ENCODE measurements around the gene EXOC3L4.
"Not testable (repeated sequence)": the region's sequence is repeated elsewhere in the genome, so short reads cannot be mapped to it uniquely, and the experiment has no call there.

EXOC3L4 gene
- total RNA-seq: 0 to 0.11 (median 0) reads per million in 9 experiments

DNA sequence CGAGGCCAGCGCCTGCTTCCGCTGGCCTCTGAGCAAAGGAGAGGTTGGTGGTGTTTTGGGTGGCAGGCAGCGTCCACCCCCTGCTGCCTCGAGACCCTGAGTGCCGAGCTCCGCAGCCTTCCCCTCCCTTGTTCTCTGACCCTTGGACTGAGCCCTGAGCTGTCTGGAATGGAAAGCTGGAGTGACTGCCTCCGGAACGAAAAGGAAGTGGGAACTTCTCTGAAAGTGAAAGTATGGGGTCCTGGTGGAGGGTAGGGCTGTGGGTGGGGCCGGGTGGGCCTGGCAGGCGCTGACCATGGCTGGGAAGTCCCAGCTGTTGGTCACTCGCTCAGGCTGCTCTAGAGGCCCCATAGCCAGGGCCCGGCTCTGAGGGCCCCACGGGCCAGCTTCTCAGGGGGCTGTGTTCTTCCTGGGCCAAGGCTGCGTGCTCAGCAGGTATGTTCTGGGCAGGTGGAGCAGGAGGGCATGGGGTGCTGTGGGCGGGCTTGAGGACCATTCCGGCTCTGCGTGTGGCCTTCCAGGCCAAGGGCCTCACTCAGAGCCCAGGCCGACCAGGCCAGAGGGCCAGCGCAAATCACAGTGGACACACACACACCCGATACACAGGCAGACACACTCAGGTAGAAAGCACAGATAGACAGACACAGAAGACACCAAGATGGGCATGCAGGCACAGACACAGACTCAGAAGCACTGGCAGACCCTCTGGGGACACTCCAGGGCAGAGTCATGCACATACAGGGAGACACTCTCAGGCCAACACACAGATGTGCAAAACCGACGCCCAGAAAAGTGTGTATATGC lies at the start of gene EXOC3L4:
Gene EXOC3L4, plus strand, starts transcription at position 320 of the 804 bp plus-strand sequence. CDS start 5,495 bp downstream, outside the sequence.
- H3K4me3 Mint-ChIP-seq: no peak within 1 kb of the TSS
- peaks cover 4 to 9% of the 10 kb centered on the region in 2 donors for H3K4me1 Mint-ChIP-seq (ENCODE audit: low read depth in 2 of 2)
- no peak for DNase-seq
- ATAC-seq (replicated peaks): no peak
- no peaks in the 10 kb centered on the region for H3K9me3 Mint-ChIP-seq
- H3K27me3 Mint-ChIP-seq: peaks cover 15 to 20% of the 10 kb centered on the region in 2 donors
- no peak within 1 kb of the TSS for H3K27ac Mint-ChIP-seq
- peaks cover 3% of the 10 kb centered on the region for H3K36me3 Mint-ChIP-seq (ENCODE audit: insufficient read depth)

DNA sequence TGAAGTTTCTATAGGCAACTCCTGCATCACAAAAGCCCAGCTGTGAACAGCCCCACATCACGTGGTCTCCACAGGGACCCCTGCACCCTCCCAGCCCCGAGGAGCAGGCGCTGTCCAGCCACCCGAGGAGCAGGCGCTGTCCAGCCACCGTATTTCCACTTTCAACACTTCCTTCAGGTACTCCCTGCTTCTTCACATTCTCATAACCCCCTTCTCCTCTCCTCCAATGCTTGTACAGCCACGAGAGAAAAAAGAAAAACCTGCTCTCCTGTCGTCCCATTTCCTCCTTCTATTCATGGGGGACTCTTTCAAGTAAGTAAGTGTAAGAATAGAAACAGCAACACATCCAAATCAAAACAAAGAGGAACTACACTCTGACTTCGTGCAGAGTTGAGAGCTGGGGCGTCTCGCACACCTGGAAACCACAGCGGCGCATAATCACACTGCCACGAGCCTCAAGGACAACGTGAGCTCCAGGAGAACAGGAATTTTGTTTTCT lies 49.1 kb upstream of the EXOC3L4 start:
- no peak overlapping the region for H3K27ac Mint-ChIP-seq
- DNase-seq (no peak), ATAC-seq (replicated peaks) (no peak)
- no peaks in the 10 kb centered on the region for H3K36me3 Mint-ChIP-seq (ENCODE audit: insufficient read depth)
- no peaks in the 10 kb centered on the region for H3K9me3 Mint-ChIP-seq
- H3K27me3 Mint-ChIP-seq: peaks cover 38 to 51% of the 10 kb centered on the region in 2 donors
- H3K4me3 Mint-ChIP-seq: no peak overlapping the region
- peaks cover 5 to 6% of the 10 kb centered on the region in 2 donors for H3K4me1 Mint-ChIP-seq (ENCODE audit: low read depth in 2 of 2)

DNA sequence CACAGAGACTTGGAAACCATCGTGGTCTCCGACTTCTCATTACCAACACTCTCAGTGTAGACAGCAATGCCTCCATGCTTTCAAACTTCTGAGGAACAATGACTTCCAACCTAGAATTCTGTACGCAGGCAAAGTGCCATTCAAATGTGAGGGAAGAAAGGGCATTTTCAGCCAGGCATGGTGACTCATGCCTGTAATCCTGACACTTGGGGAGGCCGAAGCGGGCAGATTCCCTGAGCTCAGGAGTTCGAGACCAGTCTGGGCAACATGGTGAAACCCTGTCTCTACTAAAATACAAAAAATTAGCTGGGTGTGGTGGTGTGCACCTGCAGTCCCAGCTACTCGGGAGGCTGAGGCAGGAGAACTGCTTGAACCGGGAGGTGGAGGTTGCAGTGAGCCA lies 47.1 kb upstream of the EXOC3L4 start:
- not testable (repeated sequence) for H3K9me3 Mint-ChIP-seq; H3K36me3 Mint-ChIP-seq (ENCODE audit: insufficient read depth); H3K27ac Mint-ChIP-seq; DNase-seq; H3K4me3 Mint-ChIP-seq; H3K4me1 Mint-ChIP-seq (ENCODE audit: low read depth in 2 of 2); ATAC-seq (replicated peaks)
- peaks cover 33 to 41% of the 10 kb centered on the region in 2 donors for H3K27me3 Mint-ChIP-seq

- Mint-ChIP-seq H3K4me1 (ENCODE audit: low read depth in 2 of 2) (peaks cover 0 to 2% of the 10 kb centered on the region in 2 donors), H3K9me3 (no peaks in the 10 kb centered on the region), H3K27ac (no peak overlapping the region), H3K27me3 (peaks cover 33 to 44% of the 10 kb centered on the region in 2 donors), H3K36me3 (ENCODE audit: insufficient read depth) (no peaks in the 10 kb centered on the region), H3K4me3 (no peak overlapping the region)
- DNase-seq (no peak), ATAC-seq (replicated peaks) (no peak)
Observed at GRCh38 chr14:103050935-103051334, 43.6 kb upstream of the EXOC3L4 start.

GRCh38 chr14:103052407-103052806 lies 42.1 kb upstream of the EXOC3L4 start:
- H3K4me1 Mint-ChIP-seq (ENCODE audit: low read depth in 2 of 2): peaks cover 2 to 10% of the 10 kb centered on the region in 2 donors
- H3K36me3 Mint-ChIP-seq (ENCODE audit: insufficient read depth): no peaks in the 10 kb centered on the region
- no peak overlapping the region for H3K4me3 Mint-ChIP-seq
- peaks cover 32 to 47% of the 10 kb centered on the region in 2 donors for H3K27me3 Mint-ChIP-seq
- H3K27ac Mint-ChIP-seq: no peak overlapping the region
- ATAC-seq (replicated peaks) (no peak), DNase-seq (no peak)
- H3K9me3 Mint-ChIP-seq: no peaks in the 10 kb centered on the region

- H3K9me3 Mint-ChIP-seq: no peaks in the 10 kb centered on the region
- H3K27me3 Mint-ChIP-seq: peaks cover 44 to 59% of the 10 kb centered on the region in 2 donors
Observed at GRCh38 chr14:103055695-103056094, 38.8 kb upstream of the EXOC3L4 start.

DNA sequence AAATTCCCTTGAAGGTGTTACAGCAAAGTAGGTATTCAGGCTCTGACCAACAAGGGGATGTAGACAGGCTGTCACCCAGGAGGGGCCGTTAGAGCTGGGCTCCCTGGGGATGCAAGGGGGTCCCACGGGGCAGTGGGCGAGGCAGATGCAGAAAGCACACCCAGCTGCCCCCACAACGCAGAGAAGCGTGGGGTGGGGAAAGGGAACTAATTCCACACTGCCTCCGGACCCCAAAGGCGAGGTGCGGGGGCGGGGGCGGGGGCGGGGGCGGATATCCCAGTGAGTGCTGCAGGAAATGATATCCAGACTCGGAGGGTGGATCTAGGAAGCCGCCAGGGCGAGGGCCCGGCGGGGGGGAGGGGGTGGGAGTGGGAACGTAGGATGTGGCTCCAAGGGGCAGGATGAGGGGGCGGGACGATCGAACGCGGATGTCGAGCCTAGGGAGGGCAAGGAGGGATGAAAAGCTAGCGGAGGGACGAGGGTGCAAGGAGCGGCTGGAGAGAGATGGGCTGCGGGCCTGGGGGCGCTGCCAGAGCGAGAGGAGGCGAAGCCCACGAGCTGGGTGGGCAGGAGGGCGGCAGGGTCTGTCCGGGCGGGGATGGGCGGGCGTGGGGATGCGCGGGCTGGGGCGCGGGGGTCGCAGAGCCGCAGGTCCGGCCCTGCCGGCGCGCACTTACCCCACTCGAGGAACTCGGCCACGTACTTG lies 38.0 kb upstream of the EXOC3L4 start:
- ATAC-seq (replicated peaks) (no peak), DNase-seq (no peak)
- H3K27ac Mint-ChIP-seq: no peak overlapping the region
- H3K4me3 Mint-ChIP-seq: peak overlapping the region; percentile 71 to 74
- H3K4me1 Mint-ChIP-seq (ENCODE audit: low read depth in 2 of 2): peaks cover 2 to 11% of the 10 kb centered on the region in 2 donors
- H3K36me3 Mint-ChIP-seq (ENCODE audit: insufficient read depth): no peaks in the 10 kb centered on the region
- H3K9me3 Mint-ChIP-seq: no peaks in the 10 kb centered on the region
- H3K27me3 Mint-ChIP-seq: peaks cover 44 to 59% of the 10 kb centered on the region in 2 donors

More at GRCh38 chr14:103055695-103056094, 38.8 kb upstream of the EXOC3L4 start:
- H3K4me3 Mint-ChIP-seq: peak overlapping the region; percentile 71 to 74
- H3K27ac Mint-ChIP-seq: no peak overlapping the region
- peaks cover 2 to 10% of the 10 kb centered on the region in 2 donors for H3K4me1 Mint-ChIP-seq (ENCODE audit: low read depth in 2 of 2)
- DNase-seq (no peak), ATAC-seq (replicated peaks) (no peak)
- no peaks in the 10 kb centered on the region for H3K36me3 Mint-ChIP-seq (ENCODE audit: insufficient read depth)

GRCh38 chr14:103057028-103057371 lies 37.5 kb upstream of the EXOC3L4 start:
- DNase-seq: no peak
- Mint-ChIP-seq H3K36me3 (ENCODE audit: insufficient read depth) (no peaks in the 10 kb centered on the region), H3K27ac (no peak overlapping the region), H3K4me3 (no peak overlapping the region), H3K27me3 (peaks cover 44 to 59% of the 10 kb centered on the region in 2 donors), H3K9me3 (no peaks in the 10 kb centered on the region), H3K4me1 (ENCODE audit: low read depth in 2 of 2) (peaks cover 2 to 13% of the 10 kb centered on the region in 2 donors)
- ATAC-seq (replicated peaks): peak; percentile 19

DNA sequence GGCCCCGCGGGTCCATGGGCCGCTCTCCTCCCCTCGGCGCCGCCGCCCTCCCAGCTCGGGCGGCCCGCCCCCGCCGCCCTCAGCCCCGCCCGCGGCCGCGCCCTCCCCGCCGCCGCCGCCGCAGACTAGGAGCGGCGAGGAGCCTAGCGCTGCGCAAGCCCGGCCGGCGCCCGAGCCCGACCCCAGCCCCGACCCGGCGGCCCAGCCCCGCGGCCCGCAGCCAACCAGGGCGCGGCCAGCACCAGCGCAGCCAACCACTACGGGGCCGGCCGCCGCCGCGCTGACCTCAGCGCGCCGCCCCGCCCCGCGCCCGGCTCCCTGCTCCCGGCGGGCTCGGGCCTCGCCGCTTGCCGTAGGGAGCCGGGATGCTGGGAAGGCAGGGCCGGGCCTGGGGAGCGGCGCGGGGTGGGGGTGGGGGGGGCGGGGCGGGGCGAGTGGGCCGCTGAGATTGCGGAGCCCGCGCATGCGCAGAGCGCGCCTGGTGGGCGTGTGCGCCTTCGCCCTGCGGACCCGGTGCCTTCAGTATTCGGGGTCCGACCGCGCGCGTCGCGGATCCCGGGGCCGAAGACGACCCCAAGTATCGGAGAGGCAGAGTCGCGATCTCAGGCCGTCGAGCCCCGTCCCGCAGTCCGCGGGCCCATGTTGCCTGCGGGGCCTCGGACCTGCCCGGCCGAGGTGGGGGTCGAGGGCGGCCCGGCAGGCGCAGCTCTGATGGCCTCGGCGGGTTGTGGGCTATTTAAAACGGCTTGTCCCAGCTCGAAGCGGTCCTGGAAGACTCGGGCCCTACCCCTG lies 37.0 kb upstream of the EXOC3L4 start, which contains the start of gene CDC42BPB:
Gene CDC42BPB, minus strand, starts transcription at position 178 of the 792 bp plus-strand sequence. CDS start 376 bp downstream, outside the sequence.
- H3K9me3 Mint-ChIP-seq: no peaks in the 10 kb centered on the region
- H3K27ac Mint-ChIP-seq: no peak within 1 kb of the TSS
- peak in 2 of 3 experiments; percentile 25 to 50 for DNase-seq
- ATAC-seq (replicated peaks): peak; percentile 89
- peaks cover 44 to 59% of the 10 kb centered on the region in 2 donors for H3K27me3 Mint-ChIP-seq
- H3K4me1 Mint-ChIP-seq (ENCODE audit: low read depth in 2 of 2): peaks cover 2 to 13% of the 10 kb centered on the region in 2 donors
- peak within 1 kb of the TSS; percentile 71 to 74 for H3K4me3 Mint-ChIP-seq
- H3K36me3 Mint-ChIP-seq (ENCODE audit: insufficient read depth): no peaks in the 10 kb centered on the region

DNA sequence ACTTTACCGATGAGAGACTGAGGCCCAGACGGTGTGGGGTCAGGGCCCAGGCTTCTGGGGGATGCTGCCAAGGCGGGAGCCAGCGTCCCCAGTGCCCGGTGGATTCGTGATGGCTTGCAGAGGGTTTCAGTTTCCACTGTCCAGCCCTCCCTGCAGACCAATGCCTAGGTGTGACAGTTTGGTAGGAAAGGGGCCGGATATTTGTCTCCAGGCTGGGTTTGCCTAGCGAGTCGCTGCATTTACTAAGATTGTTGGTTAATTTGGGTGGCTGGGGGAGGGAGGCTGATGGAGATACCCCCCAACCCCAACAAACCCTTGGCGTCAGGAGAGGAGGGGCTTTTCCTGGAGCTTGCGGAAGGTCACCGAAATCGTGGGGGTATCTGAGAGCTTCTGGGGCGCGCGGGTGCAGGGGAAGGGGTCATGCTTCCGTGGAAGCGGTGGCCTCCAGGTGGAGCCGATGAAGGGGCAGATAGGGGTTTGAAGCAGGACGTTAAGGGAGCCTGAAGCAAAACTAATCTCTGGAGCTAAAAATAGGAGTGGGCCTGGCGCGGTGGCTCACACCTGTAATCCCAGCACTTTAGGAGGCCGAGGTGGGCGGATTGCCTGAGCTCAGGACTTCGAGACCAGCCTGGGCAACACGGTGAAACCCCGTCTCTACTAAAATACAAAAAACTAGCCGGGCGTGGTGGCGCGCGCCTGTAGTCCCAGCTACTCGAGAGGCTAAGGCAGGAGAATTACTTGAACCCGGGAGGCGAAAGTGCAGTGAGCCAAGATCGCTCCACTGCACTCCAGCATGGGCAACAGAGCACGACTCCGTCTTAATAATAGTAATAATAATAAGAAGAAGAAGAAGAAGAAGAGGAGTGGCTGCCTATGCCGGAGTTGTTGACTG lies 36.1 kb upstream of the EXOC3L4 start:
- H3K9me3 Mint-ChIP-seq: no peaks in the 10 kb centered on the region

DNA sequence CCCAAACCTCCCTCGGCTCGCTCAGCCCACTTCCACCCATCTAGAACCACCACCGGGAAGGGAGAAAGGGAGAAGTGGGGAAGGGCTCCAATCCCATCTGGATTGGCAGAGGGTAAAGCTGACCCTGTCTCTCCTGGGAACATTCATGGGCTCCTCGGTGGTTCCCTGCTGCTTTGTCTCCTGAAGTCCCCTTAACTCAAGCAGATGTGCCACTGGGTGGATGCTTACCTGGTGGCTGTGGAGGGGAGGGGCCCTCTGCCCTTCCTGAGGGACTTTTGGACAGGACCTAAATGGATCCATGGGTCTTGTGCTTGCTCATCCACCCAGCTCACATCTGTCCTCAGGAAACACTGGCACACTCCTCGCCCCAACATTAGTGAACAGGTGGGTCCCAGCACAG lies 35.0 kb upstream of the EXOC3L4 start:
- Mint-ChIP-seq H3K27me3 (peaks cover 39 to 57% of the 10 kb centered on the region in 2 donors), H3K36me3 (ENCODE audit: insufficient read depth) (no peaks in the 10 kb centered on the region), H3K4me3 (no peak overlapping the region)

More for the DNA sequence above, 36.1 kb upstream of the EXOC3L4 start:
- peaks cover 2 to 13% of the 10 kb centered on the region in 2 donors for H3K4me1 Mint-ChIP-seq (ENCODE audit: low read depth in 2 of 2)
- peak overlapping the region; percentile 12 to 43 for H3K4me3 Mint-ChIP-seq
- ATAC-seq (replicated peaks): no peak
- no peaks in the 10 kb centered on the region for H3K36me3 Mint-ChIP-seq (ENCODE audit: insufficient read depth)
- DNase-seq: no peak
- H3K27ac Mint-ChIP-seq: no peak overlapping the region
- H3K27me3 Mint-ChIP-seq: peaks cover 44 to 54% of the 10 kb centered on the region in 2 donors

DNA sequence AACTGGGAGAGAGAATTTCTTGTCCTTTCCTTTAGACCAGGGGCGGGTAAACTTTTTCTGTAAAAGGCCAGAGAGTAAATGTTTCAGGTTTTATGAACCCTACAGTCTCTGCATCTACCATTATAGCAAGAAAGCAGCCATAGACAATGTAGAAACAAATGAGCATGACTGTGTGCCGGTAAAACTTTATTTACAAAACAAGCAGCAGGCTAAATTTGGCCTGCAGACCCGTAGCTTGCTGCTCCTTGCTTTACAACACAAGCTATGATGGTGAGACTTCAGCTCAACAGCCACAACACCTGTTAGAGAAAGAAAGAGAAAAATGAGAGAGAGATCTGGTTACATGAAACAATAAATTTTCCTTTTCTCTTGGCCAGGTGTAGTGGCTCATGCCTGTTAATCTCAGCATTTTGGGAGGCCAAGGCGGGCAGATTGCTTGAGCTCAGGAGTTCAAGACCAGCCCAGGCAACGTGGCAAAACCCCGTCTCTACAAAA lies 33.0 kb upstream of the EXOC3L4 start:
- H3K27me3 Mint-ChIP-seq: peaks cover 19 to 38% of the 10 kb centered on the region in 2 donors
- H3K4me3 Mint-ChIP-seq: no peak overlapping the region
- no peak for DNase-seq
- H3K27ac Mint-ChIP-seq: no peak overlapping the region
- no peaks in the 10 kb centered on the region for H3K36me3 Mint-ChIP-seq (ENCODE audit: insufficient read depth)
- ATAC-seq (replicated peaks): no peak
- H3K9me3 Mint-ChIP-seq: no peaks in the 10 kb centered on the region
- H3K4me1 Mint-ChIP-seq (ENCODE audit: low read depth in 2 of 2): peaks cover 0 to 5% of the 10 kb centered on the region in 2 donors

More for the DNA sequence above, 35.0 kb upstream of the EXOC3L4 start:
- Mint-ChIP-seq H3K9me3 (no peaks in the 10 kb centered on the region), H3K27ac (no peak overlapping the region), H3K4me1 (ENCODE audit: low read depth in 2 of 2) (peaks cover 2 to 13% of the 10 kb centered on the region in 2 donors)
- no peak for ATAC-seq (replicated peaks)
- no peak for DNase-seq

All from effector memory CD8-positive, alpha-beta T cell (primary cell).